A204.1 (cell line): ENCODE measurements around the gene ZNF718.
"Not testable (repeated sequence)": the region's sequence is repeated elsewhere in the genome, so short reads cannot be mapped to it uniquely, and the experiment has no call there.

Experiments
- FAIRE-seq: peaks from 2 replicates; lab custom pipeline; 2012; peaks lifted over from hg19 to GRCh38; lab: Jason Lieb, UNC

ZNF718 gene

DNA sequence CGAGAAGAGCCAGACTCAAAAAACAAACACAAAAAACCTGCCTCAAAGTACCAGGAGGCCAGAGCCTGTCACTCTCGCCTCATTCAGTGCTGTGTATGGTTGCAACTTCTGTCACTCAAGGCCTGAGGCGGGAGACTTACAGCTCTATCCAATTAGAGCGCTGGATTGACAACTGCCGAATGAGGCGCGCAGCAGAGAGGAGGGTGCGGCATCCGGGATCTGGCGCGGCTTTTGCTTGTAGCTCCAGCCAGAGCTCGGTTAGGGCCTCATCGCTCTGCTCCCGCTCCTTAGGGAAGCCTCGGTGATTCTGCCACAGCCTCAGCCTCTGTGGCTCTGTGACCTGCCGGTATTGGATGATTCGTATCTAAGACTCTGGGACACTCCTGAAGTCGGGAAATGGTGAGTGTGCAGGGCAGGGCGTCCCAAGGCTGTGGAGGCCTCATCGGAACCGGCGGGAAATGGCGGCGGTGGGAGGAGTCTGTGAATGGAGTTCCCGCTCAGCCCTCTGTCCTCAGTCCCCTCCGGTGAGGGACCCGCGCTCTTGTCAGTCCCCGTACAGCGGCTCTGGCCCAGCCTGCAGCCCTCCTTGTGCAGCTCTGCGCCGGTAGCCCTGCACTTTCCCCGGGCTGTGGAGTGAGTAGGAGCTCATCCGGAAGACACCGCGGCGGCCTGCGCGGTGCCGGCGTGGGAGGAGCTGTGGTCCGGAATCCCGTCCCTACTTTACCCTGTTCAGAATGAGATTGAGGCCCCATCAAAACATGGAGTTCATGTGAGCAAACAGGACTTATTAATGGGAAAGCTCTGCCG is at the start of gene ZNF718:
ZNF718 (plus strand) TSS at position 227 of the 807 bp plus-strand sequence; CDS start at position 397, 170 bp downstream.
- no peak for FAIRE-seq

DNA sequence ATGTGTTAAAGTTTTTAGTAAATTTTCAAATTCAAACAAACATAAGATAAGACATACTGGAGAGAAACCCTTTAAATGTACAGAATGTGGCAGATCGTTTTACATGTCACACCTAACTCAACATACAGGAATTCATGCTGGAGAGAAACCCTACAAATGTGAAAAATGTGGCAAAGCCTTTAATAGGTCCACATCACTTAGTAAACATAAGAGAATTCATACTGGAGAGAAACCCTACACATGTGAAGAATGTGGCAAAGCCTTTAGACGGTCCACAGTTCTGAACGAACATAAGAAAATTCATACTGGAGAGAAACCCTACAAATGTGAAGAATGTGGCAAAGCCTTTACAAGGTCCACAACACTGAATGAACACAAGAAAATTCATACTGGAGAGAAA is 38.4 kb upstream of the ZNF718 start:
- FAIRE-seq: no peak

DNA sequence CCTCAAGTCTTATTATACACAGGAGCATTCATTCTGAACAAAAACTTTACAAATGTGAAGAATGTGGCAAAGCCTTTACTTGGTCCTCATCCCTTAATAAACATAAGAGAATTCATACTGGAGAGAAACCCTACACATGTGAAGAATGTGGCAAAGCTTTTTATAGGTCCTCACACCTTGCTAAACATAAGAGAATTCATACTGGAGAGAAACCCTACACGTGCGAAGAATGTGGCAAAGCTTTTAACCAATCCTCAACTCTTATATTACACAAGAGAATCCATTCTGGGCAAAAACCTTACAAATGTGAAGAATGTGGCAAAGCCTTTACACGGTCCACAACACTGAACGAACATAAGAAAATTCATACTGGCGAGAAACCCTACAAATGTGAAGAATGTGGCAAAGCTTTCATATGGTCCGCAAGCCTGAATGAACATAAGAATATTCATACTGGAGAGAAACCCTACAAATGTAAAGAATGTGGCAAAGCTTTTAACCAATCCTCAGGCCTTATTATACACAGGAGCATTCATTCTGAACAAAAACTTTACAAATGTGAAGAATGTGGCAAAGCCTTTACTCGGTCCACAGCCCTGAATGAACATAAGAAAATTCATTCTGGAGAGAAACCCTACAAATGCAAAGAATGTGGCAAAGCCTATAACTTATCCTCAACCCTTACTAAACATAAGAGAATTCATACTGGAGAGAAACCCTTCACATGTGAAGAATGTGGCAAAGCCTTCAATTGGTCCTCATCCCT is 37.6 kb upstream of the ZNF718 start:
- not testable (repeated sequence) for FAIRE-seq

DNA sequence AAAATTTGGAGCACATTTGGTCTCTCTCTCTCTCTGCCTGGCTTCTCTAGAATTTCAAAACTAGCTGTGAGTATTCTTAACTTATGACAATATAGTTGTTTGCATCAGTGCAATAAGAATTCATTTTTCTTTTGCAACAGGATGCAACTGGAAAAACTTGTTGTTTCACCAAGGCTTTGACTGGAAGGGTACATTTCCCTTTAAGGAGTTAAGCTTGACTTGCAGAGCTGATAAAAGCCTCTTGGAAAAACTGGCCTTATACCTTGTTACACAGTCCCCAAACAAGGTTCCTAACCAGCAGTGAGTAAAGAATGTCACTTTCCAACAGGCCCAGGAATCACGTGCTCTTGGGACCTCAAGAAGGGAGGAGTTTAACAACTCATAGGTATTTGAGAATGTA is 25.9 kb upstream of the ZNF718 start:
- no peak for FAIRE-seq

DNA sequence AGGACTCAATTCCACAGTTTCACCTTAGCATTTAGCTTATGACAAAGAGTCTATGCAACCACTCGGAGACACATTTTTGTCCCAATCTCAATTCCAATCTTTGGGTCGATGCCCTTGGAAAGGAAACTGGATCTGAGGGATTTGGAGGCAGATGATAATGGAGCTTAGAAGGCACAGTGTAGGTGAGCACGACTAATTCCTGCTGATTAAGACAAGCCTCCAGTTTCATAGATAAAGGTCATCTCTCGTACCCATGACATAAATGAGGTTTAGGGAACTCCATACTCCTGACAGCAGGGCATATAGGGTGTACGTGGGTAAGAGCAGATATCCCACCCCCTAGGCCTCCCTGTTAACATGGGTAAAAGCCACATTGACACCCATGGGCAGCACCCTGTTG is 24.4 kb upstream of the ZNF718 start:
- no peak for FAIRE-seq

DNA sequence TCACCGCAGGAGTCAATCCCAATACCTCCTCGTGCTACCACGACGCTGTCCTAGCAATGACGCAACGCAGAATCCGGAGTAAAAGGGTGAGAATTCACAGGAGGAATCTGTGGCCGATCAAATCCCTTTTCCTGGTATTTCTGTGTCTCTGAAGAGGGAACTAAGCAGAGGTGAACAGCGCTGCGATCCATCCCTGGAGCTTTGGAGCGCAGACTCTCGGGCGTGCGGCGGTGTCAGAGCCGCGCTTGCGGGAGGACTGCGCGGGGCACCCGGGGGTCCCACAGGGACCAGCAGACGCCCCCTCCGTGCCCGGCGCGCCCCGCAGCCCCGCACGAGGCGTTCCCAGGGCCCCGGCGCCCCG is 17.2 kb upstream of the ZNF718 start:
- no peak for FAIRE-seq

DNA sequence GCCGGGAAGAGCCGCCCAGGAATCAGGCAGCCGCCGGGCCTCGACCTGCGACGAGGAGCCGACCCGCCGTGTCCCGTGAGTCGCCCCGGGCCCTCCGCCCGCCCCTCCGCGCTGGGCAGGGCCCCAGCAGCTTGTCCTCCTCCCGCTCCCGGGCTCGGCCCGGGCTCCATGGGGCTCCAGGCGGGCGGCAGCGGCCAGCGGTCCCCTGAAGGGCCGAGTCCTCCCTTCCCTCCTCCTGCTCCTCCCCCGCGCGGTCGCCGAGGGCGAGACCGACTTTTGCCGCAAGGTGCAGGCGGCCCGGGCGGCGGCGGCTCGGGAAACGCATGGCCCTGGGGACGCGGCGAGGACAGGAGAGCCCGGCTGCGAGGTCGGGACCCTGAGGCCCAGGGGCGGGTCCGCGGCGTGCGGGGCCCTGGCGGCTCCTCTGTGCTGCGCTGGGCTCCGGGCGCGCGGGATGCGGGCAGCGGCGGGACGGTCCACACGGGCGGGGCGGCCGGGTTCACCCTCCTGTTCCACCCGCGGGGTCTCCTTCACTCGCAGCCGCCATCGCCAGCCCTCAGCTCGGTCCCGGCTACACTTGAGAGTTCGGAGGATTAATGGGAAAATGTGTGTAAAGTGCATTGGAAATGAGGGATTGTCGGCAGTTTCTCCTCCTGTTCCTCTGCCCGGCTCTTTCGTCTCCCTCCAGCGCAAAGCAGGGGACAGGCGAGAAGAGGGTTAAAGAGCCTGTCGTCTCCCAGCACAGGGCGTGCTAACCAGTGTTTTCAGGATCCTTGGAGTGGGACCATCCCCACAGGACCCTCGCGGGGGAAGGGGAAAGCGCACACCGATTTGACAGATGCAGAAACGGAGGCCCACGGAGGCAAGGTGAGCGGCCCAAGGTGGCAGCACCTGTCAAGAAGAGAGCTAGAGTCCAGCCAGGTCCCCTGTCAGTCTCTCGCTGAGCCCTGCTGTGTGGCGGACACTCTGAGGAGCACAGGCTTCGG is 16.6 kb upstream of the ZNF718 start:
- no peak for FAIRE-seq

DNA sequence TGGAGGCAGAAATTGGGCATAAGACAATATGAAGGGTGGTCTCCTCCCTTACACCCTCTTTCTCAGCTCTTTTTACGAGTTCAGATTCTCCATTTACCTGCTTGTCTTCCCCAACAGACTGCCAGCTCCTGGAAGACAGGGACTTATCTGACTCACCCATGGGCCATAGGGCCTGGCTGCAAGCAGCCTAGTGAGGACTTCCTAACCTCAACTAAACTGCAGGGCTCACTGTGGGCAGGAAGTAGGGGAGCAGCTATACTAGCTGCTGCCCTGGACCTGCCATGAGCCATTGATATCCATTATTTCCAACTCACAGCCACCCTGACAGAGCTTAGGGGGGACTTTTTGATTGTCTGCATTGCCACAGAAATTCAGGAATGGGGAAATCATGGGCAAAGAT is 11.5 kb upstream of the ZNF718 start:
- no peak for FAIRE-seq

DNA sequence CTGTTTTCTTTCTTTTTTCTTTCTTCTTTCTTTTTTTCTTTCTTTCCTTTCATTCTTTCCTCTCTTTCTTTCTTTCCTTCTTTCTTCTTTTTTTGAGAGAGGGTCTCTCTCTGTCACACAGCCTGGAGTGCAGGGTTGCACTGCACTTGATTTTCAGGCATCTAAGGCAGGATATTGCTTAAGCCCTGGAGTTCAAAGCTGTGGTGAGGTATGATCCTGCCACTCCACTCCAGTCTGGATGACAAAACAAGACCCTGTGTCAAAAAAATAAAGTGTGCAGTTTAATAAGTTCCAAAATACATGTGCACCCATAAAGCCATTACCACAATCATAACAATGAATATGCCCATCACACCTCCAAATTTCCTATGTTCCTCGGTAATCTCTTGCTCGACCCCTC is 10.6 kb upstream of the ZNF718 start:
- no peak for FAIRE-seq

DNA sequence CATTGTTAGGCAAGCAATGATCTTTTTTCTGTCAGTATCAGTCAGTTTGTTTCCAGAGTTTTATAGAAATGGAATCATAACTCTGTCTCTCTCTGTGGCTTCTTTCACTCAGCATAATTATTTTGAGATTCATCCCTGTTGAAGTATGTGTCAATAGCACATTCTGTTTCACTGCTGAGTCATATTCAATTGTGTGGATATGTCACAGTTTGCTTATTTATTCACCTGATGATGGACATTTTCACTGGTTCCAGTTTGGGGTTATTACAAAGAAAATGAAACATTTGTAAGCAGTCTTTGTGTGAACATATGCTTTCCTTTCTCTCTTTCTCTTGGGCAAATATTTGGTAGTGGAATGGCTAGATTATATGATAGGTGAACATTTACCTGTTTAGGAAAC is 10.2 kb upstream of the ZNF718 start:
- FAIRE-seq: no peak

DNA sequence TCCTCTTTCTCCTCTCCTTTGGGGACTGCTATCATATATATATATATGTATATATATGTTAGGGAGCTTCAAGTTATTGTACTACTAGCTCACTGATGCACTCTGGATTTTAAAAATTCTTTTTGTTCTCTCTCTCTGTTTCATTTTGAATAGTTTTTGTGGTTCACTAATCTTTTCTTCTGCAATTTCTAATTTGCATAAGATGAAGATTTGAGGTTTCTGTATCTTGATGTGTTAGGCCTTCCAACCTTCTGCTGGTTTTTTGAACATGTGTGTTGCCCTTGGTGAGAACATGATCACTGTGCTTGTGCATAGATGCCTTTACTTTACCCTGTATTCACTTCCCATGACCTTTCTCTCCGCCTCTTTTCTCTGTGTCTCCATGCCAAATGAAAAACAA is 7.8 kb upstream of the ZNF718 start:
- FAIRE-seq: no peak

DNA sequence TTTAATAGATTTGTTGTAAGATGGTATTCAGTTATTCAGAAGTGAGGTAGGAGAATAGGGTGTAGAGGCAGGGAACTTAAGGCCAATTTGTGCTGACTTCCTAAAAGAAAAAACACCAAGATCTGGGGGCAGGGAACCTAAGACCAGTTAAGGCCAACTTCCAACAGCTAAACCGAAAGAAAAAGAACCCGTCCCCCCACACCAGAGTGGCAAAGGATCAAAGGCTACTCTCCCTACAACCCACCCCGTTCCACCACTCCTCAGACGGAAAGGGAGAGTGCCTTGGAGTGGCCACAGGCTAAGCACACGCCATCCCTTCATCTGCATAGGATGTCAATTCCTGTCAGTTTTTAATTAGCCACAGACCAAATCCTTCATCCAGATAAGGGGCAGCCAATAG is 3.7 kb upstream of the ZNF718 start:
- no peak for FAIRE-seq

DNA sequence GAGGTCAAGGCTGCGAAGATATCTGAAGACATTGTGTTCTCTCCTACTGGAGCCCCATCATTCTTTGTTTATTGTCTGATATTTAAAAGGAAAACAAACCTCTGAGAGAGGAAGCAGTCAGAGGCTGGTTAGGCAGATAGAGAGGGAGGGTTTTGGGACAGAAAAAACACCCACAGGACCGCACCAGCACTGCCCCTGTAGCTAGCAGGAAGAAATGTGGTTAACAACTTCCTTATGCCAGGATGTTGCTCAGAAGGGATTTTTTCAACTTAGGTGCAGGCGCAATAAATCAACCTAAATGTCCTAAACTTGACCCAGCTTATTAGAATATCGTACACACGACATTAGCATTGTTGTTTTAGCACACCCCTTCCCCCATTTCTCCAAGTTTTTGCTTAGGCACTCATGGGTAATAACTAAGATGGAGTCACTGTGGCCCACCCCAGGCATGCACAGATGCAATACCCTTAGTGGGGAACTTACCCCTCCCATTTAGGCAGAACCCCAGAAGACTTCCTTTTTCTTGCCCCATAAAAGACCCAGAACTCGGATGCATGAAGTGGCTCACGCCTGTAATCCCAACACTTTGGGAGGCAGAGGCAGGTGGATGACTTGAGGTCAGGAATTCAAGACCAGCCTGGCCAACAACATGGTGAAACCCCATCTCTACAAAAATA is 2.8 kb upstream of the ZNF718 start:
- no peak for FAIRE-seq

DNA sequence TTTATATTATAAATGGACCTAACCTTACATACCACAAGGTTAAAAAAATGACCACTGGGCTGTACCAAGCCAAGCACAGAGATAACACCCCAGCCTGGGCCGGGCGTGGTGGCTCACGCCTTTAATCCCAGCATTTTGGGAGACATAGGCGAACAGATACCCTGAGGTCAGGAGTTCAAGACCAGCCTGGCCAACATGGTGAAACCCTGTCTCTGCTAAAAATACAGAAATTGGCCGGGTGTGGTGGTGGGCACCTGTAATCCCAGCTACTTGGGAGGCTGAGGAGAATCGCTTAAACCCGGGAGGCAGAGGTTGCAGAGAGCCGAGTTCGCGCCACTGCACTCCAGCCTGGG is 403 bp upstream of the ZNF718 start:
- not testable (repeated sequence) for FAIRE-seq

DNA sequence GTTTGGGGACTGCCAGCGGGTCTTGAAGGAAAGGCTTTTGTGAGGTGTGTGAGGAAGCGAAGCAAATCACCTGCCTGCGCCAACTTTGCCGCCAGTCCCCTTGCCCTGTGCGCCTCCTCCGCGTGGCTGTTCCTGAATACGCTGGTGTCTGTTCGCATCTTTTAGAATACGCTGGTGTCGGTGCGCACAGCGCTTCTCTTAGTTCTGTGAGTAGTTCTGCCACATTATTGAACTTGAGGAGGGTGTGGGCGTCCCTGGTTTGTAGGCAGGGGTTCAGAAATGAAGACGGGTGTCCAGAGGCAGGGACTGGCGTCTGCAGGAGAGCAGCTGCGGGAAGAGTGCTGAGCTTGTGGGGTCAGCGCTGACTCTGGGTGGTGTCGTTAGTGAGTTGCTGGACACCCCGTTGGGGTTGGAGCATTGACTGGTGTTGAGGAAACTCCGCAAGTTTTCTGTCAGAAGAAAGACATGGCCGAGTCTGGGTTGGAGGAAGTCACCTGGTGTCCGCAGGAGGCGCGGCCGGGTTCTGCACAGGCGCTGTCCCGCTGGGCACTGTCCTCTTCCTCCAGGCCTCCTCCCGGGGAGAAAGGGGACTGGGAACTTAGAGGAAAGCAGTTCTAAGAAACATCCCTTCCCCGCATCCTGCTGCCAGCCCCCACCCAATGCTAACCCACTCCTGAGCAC is 930 bp downstream of the ZNF718 start:
- no peak for FAIRE-seq

DNA sequence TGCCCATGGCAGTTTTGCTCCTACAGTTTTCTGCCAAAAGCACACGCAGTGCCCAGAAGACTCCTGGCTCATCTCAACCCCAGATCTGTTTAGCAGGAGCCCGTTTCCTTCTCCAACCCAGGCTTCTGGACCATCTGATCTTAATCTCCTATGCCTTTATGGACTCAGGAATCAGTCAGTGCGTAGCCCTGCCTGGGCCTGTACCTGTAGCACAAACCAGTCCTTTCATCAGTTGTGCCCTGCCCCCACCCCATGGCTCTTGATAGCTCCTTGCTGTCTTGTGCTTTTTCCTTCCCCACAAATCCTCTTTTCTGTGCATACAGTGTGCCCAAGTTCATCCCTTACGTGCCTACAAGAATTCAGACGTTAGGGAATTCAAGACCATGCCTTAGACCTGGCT is 1.5 kb downstream of the ZNF718 start:
- FAIRE-seq: no peak

DNA sequence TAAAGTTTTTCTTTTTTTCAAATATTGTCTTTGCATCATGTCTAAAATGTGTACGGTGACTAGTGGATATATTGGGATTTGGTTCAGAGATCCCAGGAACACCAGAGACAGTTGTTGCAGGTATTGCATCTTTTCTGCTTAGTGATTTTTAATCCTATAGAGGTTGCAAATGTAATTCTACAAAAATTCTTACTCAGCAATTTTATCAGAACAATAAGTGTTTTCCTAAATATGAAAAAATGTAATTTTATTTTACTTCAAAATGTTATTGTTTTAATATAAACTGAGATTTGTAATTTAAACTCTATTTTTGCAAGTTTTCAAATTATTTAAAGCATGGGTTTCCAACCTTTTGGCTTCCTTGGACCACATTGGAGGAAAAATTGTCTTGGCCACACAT is 8.2 kb downstream of the ZNF718 start:
- no peak for FAIRE-seq

DNA sequence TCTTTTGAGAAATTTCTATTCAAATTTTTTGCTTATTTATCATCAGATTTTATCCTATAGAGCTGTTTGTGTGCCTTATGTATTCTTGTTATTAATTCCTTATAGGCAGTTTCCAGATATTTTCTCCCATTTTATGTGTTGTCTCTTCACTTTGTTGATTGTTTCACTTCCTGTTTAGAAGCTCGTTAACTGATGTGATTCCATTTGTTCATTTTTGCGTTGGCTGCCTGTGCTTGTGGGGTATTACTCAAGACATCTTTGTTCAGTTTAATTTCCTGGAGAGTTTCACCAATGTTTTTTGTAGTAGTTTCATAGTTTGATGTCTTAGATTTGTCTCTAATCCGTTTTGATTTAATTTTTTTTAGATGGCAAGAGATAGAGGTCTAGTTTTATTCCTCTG is 14.6 kb downstream of the ZNF718 start:
- no peak for FAIRE-seq

DNA sequence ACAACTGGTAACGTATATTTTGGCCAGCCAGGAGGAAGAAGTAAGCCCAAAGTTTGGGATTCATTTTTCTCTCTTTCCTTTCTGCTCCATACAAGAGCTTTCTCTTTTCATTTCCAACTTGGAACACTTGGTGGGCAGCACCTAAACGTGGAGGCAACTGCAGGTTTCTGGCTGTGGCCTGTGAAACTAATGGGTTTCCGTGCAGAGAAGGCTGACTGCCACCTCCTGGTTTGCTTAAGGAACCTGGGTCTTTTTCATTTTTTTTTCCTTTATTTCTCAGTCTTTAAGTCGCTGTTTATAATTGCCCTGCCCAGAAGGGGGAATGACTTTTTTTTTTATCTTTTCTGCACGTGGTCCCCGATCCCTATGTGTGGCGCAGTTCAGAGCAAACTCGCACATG is 15.4 kb downstream of the ZNF718 start:
- no peak for FAIRE-seq

DNA sequence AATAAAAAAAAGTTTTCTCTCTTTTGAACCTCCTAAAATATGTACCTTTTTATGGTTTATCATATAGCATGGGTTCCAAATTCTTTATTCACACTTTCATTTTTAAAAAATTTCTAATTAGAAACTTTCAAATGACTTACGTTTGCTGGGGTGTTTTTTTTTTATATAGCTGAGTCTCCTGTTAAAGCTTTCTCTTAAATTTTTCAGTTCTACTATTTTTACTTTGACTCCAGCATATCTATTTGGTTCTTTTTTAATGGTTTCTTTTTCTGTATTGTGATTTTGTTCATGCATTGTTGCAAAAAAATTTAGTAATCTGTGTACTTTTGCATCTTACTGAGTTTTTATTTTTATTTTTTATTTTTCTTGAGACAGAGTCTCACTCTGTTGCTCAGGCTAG is 22.3 kb downstream of the ZNF718 start:
- FAIRE-seq: no peak

DNA sequence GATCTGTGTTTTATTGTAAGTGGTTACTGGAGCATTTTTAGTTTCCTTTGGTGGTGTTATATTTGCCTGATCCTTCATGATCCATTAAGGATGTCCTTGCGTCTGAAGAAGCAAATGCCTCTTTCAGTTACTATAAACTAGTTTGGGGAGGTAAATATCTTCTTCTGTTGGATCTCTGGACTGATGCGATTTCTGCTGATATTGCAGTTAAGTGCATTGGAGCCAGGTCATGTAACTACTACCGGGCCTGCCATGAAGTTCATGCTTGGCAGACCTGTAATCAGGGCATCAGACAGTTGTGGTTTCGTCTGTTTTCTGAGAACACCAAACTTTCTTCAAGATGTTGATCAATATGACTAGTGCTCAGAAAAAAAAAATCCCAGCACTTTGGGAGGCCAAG is 22.9 kb downstream of the ZNF718 start:
- FAIRE-seq: no peak
